Activated T-cell treated with anti-CD3 and anti-CD28 coated beads, Interleukin-2, amount 50 U/mL, for 4 hours (primary cell): ENCODE results near the gene KDM6A. TPM values are rescaled to one million over a fixed set of nuclear protein-coding genes. Genes with fewer than 3 reads are reported as not detected.
"Not testable (repeated sequence)": the region's sequence is repeated elsewhere in the genome, so short reads cannot be mapped to it uniquely, and the experiment has no call there.

Experiments
- ATAC-seq, 2 donors: fragments of 200-7000 bp; cut with Tn5 transposase; one replicate each; pipeline ENCODE4 v1.10.0; 2021
- DNase-seq: peaks from one replicate; pipeline ENCODE4 v3.0.0-alpha.2; 2020
- H3K27me3 Mint-ChIP-seq: one replicate; pipeline ENCODE4 v1.8.0; 2021; ENCODE audit warnings: low read depth, mixed read lengths
- H3K36me3 Mint-ChIP-seq: one replicate; pipeline ENCODE4 v1.8.0; 2022; ENCODE audit warnings: mixed read lengths; ENCODE audit not compliant: insufficient read depth
- H3K4me1 Mint-ChIP-seq: one replicate; pipeline ENCODE4 v1.8.0; 2021; ENCODE audit warnings: low read depth, mixed read lengths
- H3K4me3 Mint-ChIP-seq: one replicate; pipeline ENCODE4 v1.8.0; 2021; ENCODE audit warnings: mild to moderate bottlenecking, moderate library complexity, mixed read lengths
- H3K9me3 Mint-ChIP-seq: one replicate; pipeline ENCODE4 v1.8.0; 2021; ENCODE audit warnings: mixed read lengths
- total RNA-seq, 3 donors: library from RNA; stranded (reverse); gene quantifications; one replicate each; pipeline ENCODE4 v1.2.1, GENCODE V29; 2021

KDM6A gene
- 10 to 100 TPM; 17.6 to 29.7 (median 21.5) TPM for total RNA-seq

GRCh38 chrX:44872821-44873414 is at the start of gene KDM6A:
Gene KDM6A (plus strand): TSS chrX:44873188. CDS start chrX:44873552, 364 bp downstream.
- peaks cover 19% of the 10 kb centered on the region for H3K4me1 Mint-ChIP-seq

DNA sequence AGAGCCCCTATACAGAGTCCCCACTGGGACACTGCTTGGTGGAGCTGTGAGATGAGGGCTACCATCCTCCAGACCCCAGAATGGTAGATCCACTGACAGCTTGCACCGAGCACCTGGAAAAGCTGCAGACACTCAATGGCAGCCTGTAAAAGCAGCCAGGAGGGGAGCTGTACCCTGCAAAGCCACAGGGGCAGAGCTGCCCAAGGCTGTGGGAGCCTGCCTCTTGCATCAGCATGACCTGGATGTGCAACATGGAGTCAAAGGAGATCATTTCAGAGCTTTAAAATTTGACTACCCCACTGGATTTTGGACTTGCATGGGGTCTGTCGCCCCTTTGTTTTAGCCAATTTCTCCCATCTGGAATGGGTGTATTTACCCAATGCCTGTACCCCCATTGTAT is 49.8 kb upstream of the KDM6A start:
- H3K9me3 Mint-ChIP-seq, H3K4me1 Mint-ChIP-seq, H3K27me3 Mint-ChIP-seq, ATAC-seq, H3K4me3 Mint-ChIP-seq, H3K36me3 Mint-ChIP-seq, DNase-seq: not testable (repeated sequence)

More at GRCh38 chrX:44872821-44873414, at the start of gene KDM6A:
- ATAC-seq (peak; percentile 87 to 90), DNase-seq (peak; percentile 99)
- Mint-ChIP-seq H3K27me3 (no peaks in the 10 kb centered on the region), H3K9me3 (no peaks in the 10 kb centered on the region), H3K4me3 (peak within 1 kb of the TSS; percentile 95), H3K36me3 (no peaks in the 10 kb centered on the region)

GRCh38 chrX:44828008-44828605 is 44.9 kb upstream of the KDM6A start:
- ATAC-seq (no peak), DNase-seq (no peak)
- Mint-ChIP-seq H3K9me3 (no peaks in the 10 kb centered on the region), H3K4me3 (no peak overlapping the region), H3K4me1 (no peaks in the 10 kb centered on the region), H3K36me3 (no peaks in the 10 kb centered on the region), H3K27me3 (no peaks in the 10 kb centered on the region)

- no peak for ATAC-seq
- H3K4me3 Mint-ChIP-seq: no peak overlapping the region
- H3K27me3 Mint-ChIP-seq: no peaks in the 10 kb centered on the region
- no peak for DNase-seq
- no peaks in the 10 kb centered on the region for H3K4me1 Mint-ChIP-seq
- no peaks in the 10 kb centered on the region for H3K9me3 Mint-ChIP-seq
- no peaks in the 10 kb centered on the region for H3K36me3 Mint-ChIP-seq
Observed at GRCh38 chrX:44829832-44830231, 43.2 kb upstream of the KDM6A start.

DNA sequence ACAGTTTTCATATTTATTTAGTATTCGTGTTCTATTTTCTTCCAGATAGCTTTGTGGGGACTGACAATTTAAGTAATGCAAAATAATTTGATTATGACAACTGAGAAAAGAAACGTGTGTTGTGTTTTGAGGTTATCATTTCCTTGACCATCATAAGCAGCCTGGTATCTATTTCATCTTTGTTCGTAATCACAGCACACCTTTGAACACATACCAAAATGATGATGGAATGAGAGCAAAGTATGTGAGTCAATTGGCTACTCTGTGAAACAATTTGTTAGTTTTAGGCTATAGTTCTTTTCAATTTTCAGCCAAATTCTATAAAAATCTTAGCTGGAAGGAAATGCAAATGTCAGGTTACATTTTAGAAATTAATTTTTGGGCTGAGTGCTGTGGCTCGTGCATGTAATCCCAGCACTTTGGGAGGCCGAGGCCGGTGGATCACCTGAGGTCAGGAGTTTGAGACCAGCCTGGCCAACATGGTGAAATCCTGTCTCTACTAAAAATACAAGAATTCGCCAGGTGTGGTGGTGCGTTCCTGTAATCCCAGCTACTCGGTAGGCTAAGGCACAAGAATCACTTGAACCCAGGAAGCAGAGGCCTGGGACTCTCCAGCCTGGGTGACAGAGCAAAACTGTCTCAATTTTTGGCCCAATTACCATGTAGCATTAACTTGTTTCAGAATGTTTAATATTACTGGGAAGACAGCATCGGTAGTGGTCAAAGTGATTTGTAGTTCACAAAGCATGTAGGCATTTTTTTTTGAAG is 30.3 kb upstream of the KDM6A start:
- DNase-seq (no peak), ATAC-seq (no peak)
- H3K36me3 Mint-ChIP-seq: no peaks in the 10 kb centered on the region
- H3K27me3 Mint-ChIP-seq: no peaks in the 10 kb centered on the region
- no peaks in the 10 kb centered on the region for H3K4me1 Mint-ChIP-seq
- H3K4me3 Mint-ChIP-seq: no peak overlapping the region
- H3K9me3 Mint-ChIP-seq: no peaks in the 10 kb centered on the region

- Mint-ChIP-seq H3K4me3 (no peak overlapping the region), H3K27me3 (no peaks in the 10 kb centered on the region), H3K36me3 (no peaks in the 10 kb centered on the region), H3K9me3 (no peaks in the 10 kb centered on the region), H3K4me1 (no peaks in the 10 kb centered on the region)
- ATAC-seq: no peak
- no peak for DNase-seq
Observed at GRCh38 chrX:44843318-44843702, 29.7 kb upstream of the KDM6A start.

- no peak for ATAC-seq
- Mint-ChIP-seq H3K9me3 (no peaks in the 10 kb centered on the region), H3K27me3 (no peaks in the 10 kb centered on the region)
Observed at GRCh38 chrX:44843753-44844152, 29.2 kb upstream of the KDM6A start, which contains the start of gene DUSP21. Gene DUSP21 (plus strand): TSS chrX:44844021. CDS start chrX:44844133, 112 bp downstream.

DNA sequence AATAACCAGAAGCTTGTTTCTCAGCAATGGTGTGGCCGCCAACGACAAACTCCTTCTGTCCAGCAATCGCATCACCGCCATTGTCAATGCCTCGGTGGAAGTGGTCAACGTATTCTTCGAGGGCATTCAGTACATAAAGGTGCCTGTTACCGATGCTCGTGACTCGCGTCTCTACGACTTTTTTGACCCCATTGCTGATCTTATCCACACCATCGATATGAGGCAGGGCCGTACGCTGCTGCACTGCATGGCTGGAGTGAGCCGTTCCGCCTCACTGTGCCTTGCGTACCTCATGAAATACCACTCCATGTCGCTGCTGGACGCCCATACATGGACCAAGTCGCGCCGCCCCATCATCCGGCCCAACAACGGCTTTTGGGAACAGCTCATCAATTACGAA is 28.8 kb upstream of the KDM6A start:
- Mint-ChIP-seq H3K36me3 (no peaks in the 10 kb centered on the region), H3K4me1 (no peaks in the 10 kb centered on the region), H3K27me3 (no peaks in the 10 kb centered on the region), H3K9me3 (no peaks in the 10 kb centered on the region), H3K4me3 (no peak overlapping the region)
- no peak for DNase-seq
- no peak for ATAC-seq

More at GRCh38 chrX:44843753-44844152, 29.2 kb upstream of the KDM6A start, which contains the start of gene DUSP21:
- no peak for DNase-seq
- no peaks in the 10 kb centered on the region for H3K4me1 Mint-ChIP-seq
- no peaks in the 10 kb centered on the region for H3K36me3 Mint-ChIP-seq
- no peak within 1 kb of the TSS for H3K4me3 Mint-ChIP-seq

GRCh38 chrX:44850891-44851290 is 22.1 kb upstream of the KDM6A start:
- DNase-seq, ATAC-seq, H3K27me3 Mint-ChIP-seq, H3K4me1 Mint-ChIP-seq, H3K9me3 Mint-ChIP-seq, H3K4me3 Mint-ChIP-seq, H3K36me3 Mint-ChIP-seq: not testable (repeated sequence)

DNA sequence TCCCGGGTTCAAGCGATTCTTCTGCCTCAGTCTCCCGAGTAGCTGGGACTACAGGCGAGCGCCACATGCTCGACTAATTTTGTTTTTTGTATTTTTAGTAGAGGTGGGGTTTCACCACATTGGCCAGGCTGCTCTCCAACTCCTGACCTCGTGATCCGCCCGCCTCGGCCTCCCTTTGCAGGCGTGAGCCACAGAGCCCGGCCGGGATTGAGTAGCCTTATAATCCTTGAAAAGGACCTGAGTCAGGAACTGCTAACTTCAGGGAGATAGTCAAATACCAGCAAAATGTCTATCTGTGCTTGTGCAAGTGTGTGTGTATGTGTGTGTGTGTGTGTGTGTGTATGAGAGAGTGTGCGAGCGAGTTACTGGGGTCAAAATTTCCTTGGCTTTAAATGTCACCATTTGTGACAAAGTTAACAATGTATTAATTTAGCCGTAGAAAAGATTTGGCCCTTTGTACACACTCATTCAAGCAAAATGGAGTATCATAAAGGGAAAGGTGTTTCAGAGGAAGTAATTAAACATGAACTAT is 1.8 kb upstream of the KDM6A start:
- Mint-ChIP-seq H3K36me3 (no peaks in the 10 kb centered on the region), H3K27me3 (no peaks in the 10 kb centered on the region), H3K9me3 (no peaks in the 10 kb centered on the region), H3K4me1 (peaks cover 11% of the 10 kb centered on the region), H3K4me3 (peak overlapping the region; percentile 54)
- DNase-seq (no peak), ATAC-seq (no peak)

DNA sequence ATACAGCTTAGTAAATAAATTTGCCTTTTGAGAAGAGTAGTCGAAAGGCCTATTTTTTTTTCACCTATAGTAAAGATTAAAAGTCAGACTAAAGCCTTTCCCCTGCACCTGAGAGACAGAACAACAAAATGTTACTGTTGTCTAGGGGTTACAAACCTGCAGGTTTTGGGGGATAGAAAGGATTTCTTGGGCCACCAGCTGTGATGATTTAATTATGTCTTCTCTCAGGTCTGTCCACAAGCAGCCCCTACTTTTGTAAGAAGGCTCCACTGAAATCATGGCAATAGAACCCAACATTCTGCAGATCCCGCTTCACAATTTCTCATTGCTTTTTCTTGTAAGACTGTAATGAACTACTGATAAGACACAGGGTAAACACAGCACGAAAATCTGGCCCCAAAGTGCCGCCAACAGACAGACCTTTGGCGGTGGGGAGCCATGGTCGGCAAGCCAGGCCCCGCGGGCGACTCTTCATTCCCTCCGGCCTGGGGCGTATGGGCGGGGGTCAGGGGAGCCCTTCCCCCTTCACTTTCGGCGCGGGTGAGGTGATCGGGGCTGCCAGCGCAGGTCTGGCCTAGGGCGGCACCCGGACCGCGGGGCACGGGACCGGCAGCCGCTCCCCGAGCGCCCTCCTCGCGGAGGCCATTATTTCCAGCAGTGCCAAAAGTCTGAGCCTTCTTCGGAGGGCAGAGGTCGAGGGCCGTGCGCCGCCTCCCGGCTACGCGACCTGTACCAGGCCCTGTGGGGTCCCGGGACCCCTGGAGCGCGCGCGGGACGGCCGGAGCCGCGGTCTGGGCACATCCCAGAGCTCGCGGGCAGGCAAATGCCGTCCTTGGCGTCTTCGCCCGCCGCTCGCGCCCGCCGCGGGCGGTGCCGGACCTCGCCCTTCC is 812 bp upstream of the KDM6A start:
- peak overlapping the region; percentile 95 for H3K4me3 Mint-ChIP-seq
- peaks cover 16% of the 10 kb centered on the region for H3K4me1 Mint-ChIP-seq
- H3K36me3 Mint-ChIP-seq: no peaks in the 10 kb centered on the region

GRCh38 chrX:44873415-44874276 is 658 bp downstream of the KDM6A start:
- no peaks in the 10 kb centered on the region for H3K27me3 Mint-ChIP-seq
- H3K4me3 Mint-ChIP-seq: peak overlapping the region; percentile 95
- peak; percentile 45 for DNase-seq
- no peaks in the 10 kb centered on the region for H3K9me3 Mint-ChIP-seq
- H3K4me1 Mint-ChIP-seq: peaks cover 19% of the 10 kb centered on the region
- H3K36me3 Mint-ChIP-seq: no peaks in the 10 kb centered on the region
- ATAC-seq: peak; percentile 17 to 25

More for the DNA sequence above, 812 bp upstream of the KDM6A start:
- no peaks in the 10 kb centered on the region for H3K27me3 Mint-ChIP-seq
- H3K9me3 Mint-ChIP-seq: no peaks in the 10 kb centered on the region
- peak; percentile 15 to 29 for ATAC-seq
- peak; percentile 29 for DNase-seq
